ENCODE data around the gene PSMD4.

PSMD4 gene

GRCh38 chr1:151238467-151238739, 16.1 kb upstream of the PSMD4 start:
- H2AFZ ChIP-seq (ENCODE audit: low read length) = no peak overlapping the region
- H3K36me3 ChIP-seq (ENCODE audit: insufficient read depth, low read length) = peaks cover 97% of the 10 kb centered on the region
- H3K79me2 ChIP-seq (ENCODE audit: insufficient read depth, low read length) = no peaks in the 10 kb centered on the region
- no peaks in the 10 kb centered on the region for H3F3A ChIP-seq (ENCODE audit: low read depth)
- no peaks in the 10 kb centered on the region for H3K9me3 ChIP-seq (ENCODE audit: insufficient read depth, low read depth, low read length)
- H3K4me2 ChIP-seq (ENCODE audit: low read depth, low read length, poor library complexity, severe bottlenecking) = no peak overlapping the region
- TF ChIP-seq CTCF (conservative IDR thresholded peaks at IDR 0.05; ENCODE audit: low read length) (no peak), EZH2phosphoT487 (IDR thresholded peaks at IDR 0.05; ENCODE audit: borderline replicate concordance) (no peak)
- H3K9ac ChIP-seq (ENCODE audit: low read depth, low read length, poor library complexity, severe bottlenecking) = no peak overlapping the region
- H3K4me3 ChIP-seq (ENCODE audit: low read length, poor library complexity, severe bottlenecking) = no peak overlapping the region
- no peaks in the 10 kb centered on the region for H3K4me1 ChIP-seq (ENCODE audit: insufficient read depth, low read length, poor library complexity, severe bottlenecking)
- no peaks in the 10 kb centered on the region for H3K9me2 ChIP-seq (replicated peaks; ENCODE audit: low read depth, low read length)
- H4K20me1 ChIP-seq (ENCODE audit: insufficient read depth, low read length, poor library complexity, severe bottlenecking) = no peaks in the 10 kb centered on the region
- H3K27me3 ChIP-seq (ENCODE audit: insufficient read depth, low read length, poor library complexity, severe bottlenecking) = no peaks in the 10 kb centered on the region

DNA sequence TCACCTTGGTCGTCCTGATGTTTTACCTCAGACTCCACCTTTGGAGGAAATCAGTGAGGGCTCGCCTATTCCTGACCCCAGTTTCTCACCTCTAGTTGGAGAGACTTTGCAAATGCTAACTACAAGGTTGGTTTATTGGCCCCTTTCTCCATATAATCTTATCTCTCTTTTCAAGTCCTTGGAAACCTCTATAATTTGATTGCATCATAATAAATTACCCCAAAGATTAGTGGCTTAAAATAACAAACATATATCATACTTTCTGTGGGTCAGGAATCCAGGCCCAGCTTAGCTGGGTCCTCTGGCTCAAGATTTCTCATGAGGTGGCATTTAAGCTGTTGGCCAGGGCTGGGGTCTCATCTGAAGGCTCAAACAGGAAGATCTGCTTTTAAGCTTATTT, 12.1 kb upstream of the PSMD4 start:
- H3K4me3 ChIP-seq (ENCODE audit: low read length, poor library complexity, severe bottlenecking) = no peak overlapping the region
- peaks cover 93% of the 10 kb centered on the region for H3K36me3 ChIP-seq (ENCODE audit: insufficient read depth, low read length)
- no peak overlapping the region for H3K4me2 ChIP-seq (ENCODE audit: low read depth, low read length, poor library complexity, severe bottlenecking)
- no peaks in the 10 kb centered on the region for H3F3A ChIP-seq (ENCODE audit: low read depth)
- H3K4me1 ChIP-seq (ENCODE audit: insufficient read depth, low read length, poor library complexity, severe bottlenecking) = no peaks in the 10 kb centered on the region
- H4K20me1 ChIP-seq (ENCODE audit: insufficient read depth, low read length, poor library complexity, severe bottlenecking) = no peaks in the 10 kb centered on the region
- no peak overlapping the region for H2AFZ ChIP-seq (ENCODE audit: low read length)
- no peaks in the 10 kb centered on the region for H3K9me2 ChIP-seq (replicated peaks; ENCODE audit: low read depth, low read length)
- H3K27me3 ChIP-seq (ENCODE audit: insufficient read depth, low read length, poor library complexity, severe bottlenecking) = no peaks in the 10 kb centered on the region
- H3K9ac ChIP-seq (ENCODE audit: low read depth, low read length, poor library complexity, severe bottlenecking) = no peak overlapping the region
- H3K79me2 ChIP-seq (ENCODE audit: insufficient read depth, low read length) = no peaks in the 10 kb centered on the region
- TF ChIP-seq CTCF (conservative IDR thresholded peaks at IDR 0.05; ENCODE audit: low read length) = no peak
- TF ChIP-seq EZH2phosphoT487 (IDR thresholded peaks at IDR 0.05; ENCODE audit: borderline replicate concordance) = no peak
- H3K9me3 ChIP-seq (ENCODE audit: insufficient read depth, low read depth, low read length) = no peaks in the 10 kb centered on the region

DNA sequence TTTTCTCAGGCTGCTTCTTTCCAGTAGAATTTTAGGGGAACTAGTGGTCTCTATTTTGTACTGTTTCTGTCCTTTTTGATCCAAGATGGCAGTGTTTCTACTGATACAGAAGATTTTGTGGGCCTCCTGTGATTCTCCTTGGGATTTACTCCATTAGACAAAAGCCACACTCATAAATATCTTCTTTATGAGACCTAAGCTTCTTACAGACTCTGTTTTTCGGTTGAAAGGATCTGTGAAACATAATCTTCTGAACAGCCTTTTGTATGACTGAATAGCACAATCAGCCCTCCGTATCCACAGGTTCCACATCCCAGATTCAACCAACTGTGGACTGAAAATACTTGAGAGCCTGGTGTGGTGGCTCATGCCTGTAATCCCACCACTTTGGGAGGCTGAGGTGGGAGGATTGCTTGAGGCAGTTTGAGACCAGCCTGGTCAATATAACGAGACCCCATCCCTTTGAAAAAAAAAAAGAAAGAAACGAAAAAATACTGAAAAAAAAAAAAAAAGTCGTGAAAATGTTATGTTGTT, 10.8 kb upstream of the PSMD4 start:
- Histone ChIP-seq H3F3A (ENCODE audit: low read depth) (no peaks in the 10 kb centered on the region), H3K9me3 (ENCODE audit: insufficient read depth, low read depth, low read length) (no peaks in the 10 kb centered on the region), H2AFZ (ENCODE audit: low read length) (no peak overlapping the region), H3K4me2 (ENCODE audit: low read depth, low read length, poor library complexity, severe bottlenecking) (no peak overlapping the region), H3K9me2 (replicated peaks; ENCODE audit: low read depth, low read length) (no peaks in the 10 kb centered on the region), H3K4me3 (ENCODE audit: low read length, poor library complexity, severe bottlenecking) (no peak overlapping the region), H4K20me1 (ENCODE audit: insufficient read depth, low read length, poor library complexity, severe bottlenecking) (no peaks in the 10 kb centered on the region), H3K9ac (ENCODE audit: low read depth, low read length, poor library complexity, severe bottlenecking) (no peak overlapping the region), H3K36me3 (ENCODE audit: insufficient read depth, low read length) (peaks cover 93% of the 10 kb centered on the region), H3K27me3 (ENCODE audit: insufficient read depth, low read length, poor library complexity, severe bottlenecking) (no peaks in the 10 kb centered on the region), H3K4me1 (ENCODE audit: insufficient read depth, low read length, poor library complexity, severe bottlenecking) (no peaks in the 10 kb centered on the region), H3K79me2 (ENCODE audit: insufficient read depth, low read length) (no peaks in the 10 kb centered on the region)
- TF ChIP-seq CTCF (conservative IDR thresholded peaks at IDR 0.05; ENCODE audit: low read length) (no peak), EZH2phosphoT487 (IDR thresholded peaks at IDR 0.05; ENCODE audit: borderline replicate concordance) (no peak)

Measured in Loucy (cell line).